Umbilical cord (tissue), 1 donor: ENCODE measurements around the gene BBOX1. TPM values are rescaled to one million over a fixed set of nuclear protein-coding genes. Genes with fewer than 3 reads are reported as not detected.

Experiments used
- total RNA-seq: library from RNA; depleted of rRNA; stranded (reverse); fragments of >200 nt; gene quantifications from one replicate; pipeline ENCODE4 v1.2.3, GENCODE V29; 2014; ENCODE audit warnings: low replicate concordance; ENCODE audit not compliant: insufficient read depth

The BBOX1 gene
- total RNA-seq, 1 donor from 2014 or later = 1.2 TPM

Other genes with a start within 250 kb of the BBOX1 start
- 86.4 TPM for gene FIBIN, start 46.7 kb upstream of the BBOX1 start, total RNA-seq